ENCODE results near the gene CDK6. TPM values are rescaled to one million over a fixed set of nuclear protein-coding genes. Genes with fewer than 3 reads are reported as not detected.

CDK6 gene
- polyA plus RNA-seq, 1 donor (not counting 4 experiments of a cell fraction or from before 2014, with no cell fraction given), result 53.5 TPM

DNA sequence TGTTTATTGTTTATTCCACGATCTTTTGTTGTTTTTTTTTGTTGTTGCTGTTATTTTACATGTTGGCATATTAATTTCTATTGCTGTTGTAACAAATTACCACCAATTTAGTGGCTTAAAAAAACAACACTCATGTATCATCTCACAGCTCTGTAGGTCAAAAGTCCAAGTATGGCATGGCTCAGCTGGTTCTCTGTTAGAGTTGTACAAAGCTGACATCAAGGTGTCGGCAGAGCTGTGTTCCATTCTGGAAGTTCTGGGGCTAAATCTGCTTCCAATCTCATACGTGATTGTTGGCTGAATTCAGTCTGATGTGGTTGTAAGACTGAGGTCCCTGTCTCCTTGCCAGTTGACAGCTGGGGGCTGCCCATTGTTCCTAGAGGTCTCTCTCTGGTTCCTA is 186.0 kb downstream of the CDK6 start:
- H3K79me2 ChIP-seq (ENCODE audit: control insufficient read depth, insufficient read depth, low read length), result peaks cover 45% of the 10 kb centered on the region

DNA sequence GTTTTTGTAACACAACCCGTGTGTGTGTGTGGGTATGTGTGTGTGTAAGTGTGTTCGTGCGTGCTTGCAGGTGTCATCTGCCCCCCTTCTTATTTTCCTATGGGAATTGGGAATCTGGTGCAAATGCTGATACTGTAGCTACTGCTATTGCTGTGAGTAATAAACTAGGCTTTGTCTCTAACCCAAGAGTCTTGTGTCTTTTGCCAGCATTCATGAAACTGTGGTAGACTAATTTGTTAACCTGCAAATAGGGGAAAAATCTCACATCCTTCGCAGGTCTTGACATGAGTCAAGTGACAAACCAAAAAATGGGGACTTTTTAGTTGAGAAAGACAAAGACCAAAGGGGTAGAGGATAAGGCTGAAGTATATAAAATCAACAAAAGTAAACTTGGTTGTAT is 188.3 kb downstream of the CDK6 start:
- no peak overlapping the region for H2AFZ ChIP-seq (ENCODE audit: control insufficient read depth, low read length)
- no peak overlapping the region for H3K27ac ChIP-seq (ENCODE audit: control insufficient read depth, insufficient read depth, low read length)
- H3K36me3 ChIP-seq (ENCODE audit: control insufficient read depth in 2 of 2, extremely low read depth in 1 of 2, insufficient read depth in 2 of 2, low read length in 2 of 2), result peaks cover 0 to 3% of the 10 kb centered on the region in 2 experiments
- no peaks in the 10 kb centered on the region for H3K27me3 ChIP-seq (ENCODE audit: control insufficient read depth, extremely low read depth, insufficient read depth, low read length)
- no peak overlapping the region for H3K9ac ChIP-seq (ENCODE audit: control insufficient read depth, extremely low read depth, insufficient read depth, low read length)
- H3K4me1 ChIP-seq (ENCODE audit: control insufficient read depth, extremely low read depth, insufficient read depth, low read length), result peaks cover 19% of the 10 kb centered on the region
- no peaks in the 10 kb centered on the region for H3K9me3 ChIP-seq (ENCODE audit: control insufficient read depth, low read depth, low read length)
- H3K9me1 ChIP-seq (ENCODE audit: control insufficient read depth, extremely low read depth, insufficient read depth, low read length), result no peaks in the 10 kb centered on the region
- TF ChIP-seq EZH2 (IDR thresholded peaks at IDR 0.05; ENCODE audit: low read length), result no peak
- TF ChIP-seq, protein P1, sequence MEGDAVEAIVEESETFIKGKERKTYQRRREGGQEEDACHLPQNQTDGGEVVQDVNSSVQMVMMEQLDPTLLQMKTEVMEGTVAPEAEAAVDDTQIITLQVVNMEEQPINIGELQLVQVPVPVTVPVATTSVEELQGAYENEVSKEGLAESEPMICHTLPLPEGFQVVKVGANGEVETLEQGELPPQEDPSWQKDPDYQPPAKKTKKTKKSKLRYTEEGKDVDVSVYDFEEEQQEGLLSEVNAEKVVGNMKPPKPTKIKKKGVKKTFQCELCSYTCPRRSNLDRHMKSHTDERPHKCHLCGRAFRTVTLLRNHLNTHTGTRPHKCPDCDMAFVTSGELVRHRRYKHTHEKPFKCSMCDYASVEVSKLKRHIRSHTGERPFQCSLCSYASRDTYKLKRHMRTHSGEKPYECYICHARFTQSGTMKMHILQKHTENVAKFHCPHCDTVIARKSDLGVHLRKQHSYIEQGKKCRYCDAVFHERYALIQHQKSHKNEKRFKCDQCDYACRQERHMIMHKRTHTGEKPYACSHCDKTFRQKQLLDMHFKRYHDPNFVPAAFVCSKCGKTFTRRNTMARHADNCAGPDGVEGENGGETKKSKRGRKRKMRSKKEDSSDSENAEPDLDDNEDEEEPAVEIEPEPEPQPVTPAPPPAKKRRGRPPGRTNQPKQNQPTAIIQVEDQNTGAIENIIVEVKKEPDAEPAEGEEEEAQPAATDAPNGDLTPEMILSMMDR (optimal IDR thresholded peaks at IDR 0.05 in 1 of 3, IDR thresholded peaks at IDR 0.05 in 1 of 3, conservative IDR thresholded peaks at IDR 0.05 in 1 of 3; ENCODE audit: extremely low read depth in 1 of 3, insufficient read depth in 2 of 3, low read length in 3 of 3), result no peak
- FAIRE-seq, result no peak
- H4K20me1 ChIP-seq (ENCODE audit: control insufficient read depth, extremely low read depth, insufficient read depth, low read length), result no peaks in the 10 kb centered on the region
- H3K4me2 ChIP-seq (ENCODE audit: control insufficient read depth, extremely low read depth, insufficient read depth, low read depth, low read length), result no peak overlapping the region
- dilution Hi-C loops (cut with MboI; ENCODE audit: extremely low pct_ligation_motif_present, low sequenced_read_pairs), result no loop called here
- H3K79me2 ChIP-seq (ENCODE audit: control insufficient read depth, insufficient read depth, low read length), result peaks cover 44% of the 10 kb centered on the region
- no peak for DNase-seq (ENCODE audit: low read depth, low spot score)
- H3K4me3 ChIP-seq (ENCODE audit: control insufficient read depth in 2 of 3, extremely low read depth in 1 of 3, insufficient read depth in 2 of 3, low read depth in 1 of 3, low read length in 3 of 3), result no peak overlapping the region

More for the DNA sequence above, 186.0 kb downstream of the CDK6 start:
- Histone ChIP-seq H3K9me1 (ENCODE audit: control insufficient read depth, extremely low read depth, insufficient read depth, low read length) (no peaks in the 10 kb centered on the region), H3K27me3 (ENCODE audit: control insufficient read depth, extremely low read depth, insufficient read depth, low read length) (no peaks in the 10 kb centered on the region), H2AFZ (ENCODE audit: control insufficient read depth, low read length) (no peak overlapping the region), H3K27ac (ENCODE audit: control insufficient read depth, insufficient read depth, low read length) (no peak overlapping the region), H3K4me2 (ENCODE audit: control insufficient read depth, extremely low read depth, insufficient read depth, low read depth, low read length) (no peak overlapping the region), H3K9me3 (ENCODE audit: control insufficient read depth, low read depth, low read length) (no peaks in the 10 kb centered on the region), H4K20me1 (ENCODE audit: control insufficient read depth, extremely low read depth, insufficient read depth, low read length) (no peaks in the 10 kb centered on the region), H3K36me3 (ENCODE audit: control insufficient read depth in 2 of 2, extremely low read depth in 1 of 2, insufficient read depth in 2 of 2, low read length in 2 of 2) (peaks cover 0 to 1% of the 10 kb centered on the region in 2 experiments), H3K4me1 (ENCODE audit: control insufficient read depth, extremely low read depth, insufficient read depth, low read length) (peaks cover 17% of the 10 kb centered on the region), H3K4me3 (ENCODE audit: control insufficient read depth in 2 of 3, extremely low read depth in 1 of 3, insufficient read depth in 2 of 3, low read depth in 1 of 3, low read length in 3 of 3) (no peak overlapping the region), H3K9ac (ENCODE audit: control insufficient read depth, extremely low read depth, insufficient read depth, low read length) (no peak overlapping the region)
- no peak for FAIRE-seq
- no peak for TF ChIP-seq EZH2 (IDR thresholded peaks at IDR 0.05; ENCODE audit: low read length)
- TF ChIP-seq, protein P1 (optimal IDR thresholded peaks at IDR 0.05 in 1 of 3, IDR thresholded peaks at IDR 0.05 in 1 of 3, conservative IDR thresholded peaks at IDR 0.05 in 1 of 3; ENCODE audit: extremely low read depth in 1 of 3, insufficient read depth in 2 of 3, low read length in 3 of 3), result no peak
- DNase-seq (ENCODE audit: low read depth, low spot score), result no peak
- dilution Hi-C loops (cut with MboI; ENCODE audit: extremely low pct_ligation_motif_present, low sequenced_read_pairs), result no loop called here

All from keratinocyte (primary cell).